Immature natural killer cell (primary cell): Measurements from ENCODE around the gene OSBPL9. TPM values are rescaled to one million over a fixed set of nuclear protein-coding genes. Genes with fewer than 3 reads are reported as not detected.

Experiments used
- DNase-seq, 3 donors: peaks; one replicate each; pipeline ENCODE4 v3.0.0; 2022; ENCODE audit warnings: mixed read lengths in 1 of 3
- H3K27ac Mint-ChIP-seq, 6 donors: one replicate each; pipeline ENCODE4 v1.8.0; 2020; ENCODE audit warnings: mixed read lengths in 6 of 6, mild to moderate bottlenecking in 5 of 6, inconsistent platforms in 4 of 6, moderate library complexity in 3 of 6
- H3K27me3 Mint-ChIP-seq, 3 donors: one replicate each; pipeline ENCODE4 v1.8.0; 2020 to 2021; ENCODE audit warnings: low read depth in 3 of 3, mild to moderate bottlenecking in 3 of 3, mixed read lengths in 3 of 3, moderate library complexity in 3 of 3, inconsistent platforms in 1 of 3
- H3K36me3 Mint-ChIP-seq, 3 donors: one replicate each; pipeline ENCODE4 v1.8.0; 2020; ENCODE audit warnings: mixed read lengths in 3 of 3, inconsistent platforms in 2 of 3, mild to moderate bottlenecking in 2 of 3
- H3K4me1 Mint-ChIP-seq, 2 donors: one replicate each; pipeline ENCODE4 v1.8.0; 2020; ENCODE audit warnings: inconsistent platforms in 2 of 2, mild to moderate bottlenecking in 2 of 2, mixed read lengths in 2 of 2, moderate library complexity in 1 of 2
- H3K4me3 Mint-ChIP-seq, 5 donors: one replicate each; pipeline ENCODE4 v1.8.0; 2020; ENCODE audit warnings: mild to moderate bottlenecking in 5 of 5, mixed read lengths in 5 of 5, inconsistent platforms in 3 of 5, moderate library complexity in 3 of 5
- H3K9me3 Mint-ChIP-seq, 6 donors: one replicate each; pipeline ENCODE4 v1.8.0; 2020; ENCODE audit warnings: mild to moderate bottlenecking in 6 of 6, mixed read lengths in 6 of 6, inconsistent platforms in 4 of 6, moderate library complexity in 3 of 6
- polyA plus RNA-seq, 3 donors: library from polyadenylated mRNA; unstranded; fragments of 300-500 nt; fragmentation: Illumina TruSeq; gene quantifications; one replicate each; pipeline ENCODE4 v1.2.3, GENCODE V29; 2021

Gene OSBPL9
- polyA plus RNA-seq, 3 donors from 2014 or later, result 26.1 to 38.5 (median 38.2) TPM

GRCh38 chr1:51738681-51739080, 121.8 kb downstream of the OSBPL9 start:
- Mint-ChIP-seq H3K27me3 (peaks cover 0 to 1% (median 0%) of the 10 kb centered on the region in 3 donors), H3K27ac (no peak overlapping the region), H3K4me1 (peaks cover 10 to 17% of the 10 kb centered on the region in 2 donors), H3K4me3 (no peak overlapping the region), H3K9me3 (no peaks in the 10 kb centered on the region), H3K36me3 (peaks cover 0 to 4% (median 0%) of the 10 kb centered on the region in 3 donors)
- DNase-seq, result no peak

GRCh38 chr1:51740652-51741051, 123.8 kb downstream of the OSBPL9 start:
- H3K27me3 Mint-ChIP-seq, result no peaks in the 10 kb centered on the region
- no peak overlapping the region for H3K27ac Mint-ChIP-seq
- H3K36me3 Mint-ChIP-seq, result peaks cover 0 to 4% (median 0%) of the 10 kb centered on the region in 3 donors
- no peak overlapping the region for H3K4me3 Mint-ChIP-seq
- DNase-seq, result no peak
- no peaks in the 10 kb centered on the region for H3K9me3 Mint-ChIP-seq
- peaks cover 9 to 20% of the 10 kb centered on the region in 2 donors for H3K4me1 Mint-ChIP-seq

GRCh38 chr1:51741121-51741681, 124.3 kb downstream of the OSBPL9 start:
- no peak for DNase-seq
- Mint-ChIP-seq H3K27ac (peak overlapping the region in 1 of 6 donors; percentile 67), H3K36me3 (peaks cover 0 to 4% (median 0%) of the 10 kb centered on the region in 3 donors), H3K9me3 (no peaks in the 10 kb centered on the region), H3K4me1 (peaks cover 9 to 17% of the 10 kb centered on the region in 2 donors), H3K27me3 (no peaks in the 10 kb centered on the region), H3K4me3 (no peak overlapping the region)

- Mint-ChIP-seq H3K27me3 (no peaks in the 10 kb centered on the region), H3K27ac (no peak overlapping the region), H3K4me1 (peaks cover 7 to 12% of the 10 kb centered on the region in 2 donors), H3K4me3 (no peak overlapping the region), H3K9me3 (no peaks in the 10 kb centered on the region), H3K36me3 (peaks cover 0 to 4% (median 3%) of the 10 kb centered on the region in 3 donors)
- no peak for DNase-seq
Observed at GRCh38 chr1:51744506-51745303, 127.8 kb downstream of the OSBPL9 start.

GRCh38 chr1:51745304-51745570, 128.3 kb downstream of the OSBPL9 start:
- Mint-ChIP-seq H3K4me1 (peaks cover 7 to 12% of the 10 kb centered on the region in 2 donors), H3K4me3 (no peak overlapping the region), H3K27me3 (no peaks in the 10 kb centered on the region), H3K9me3 (no peaks in the 10 kb centered on the region), H3K36me3 (peaks cover 0 to 4% (median 3%) of the 10 kb centered on the region in 3 donors), H3K27ac (no peak overlapping the region)
- DNase-seq, result no peak

- Mint-ChIP-seq H3K36me3 (peaks cover 12 to 23% (median 20%) of the 10 kb centered on the region in 3 donors), H3K4me3 (no peak overlapping the region), H3K27me3 (no peaks in the 10 kb centered on the region), H3K9me3 (no peaks in the 10 kb centered on the region), H3K27ac (no peak overlapping the region), H3K4me1 (peaks cover 7 to 15% of the 10 kb centered on the region in 2 donors)
- DNase-seq, result no peak
Observed at GRCh38 chr1:51749151-51749550, 132.3 kb downstream of the OSBPL9 start.

GRCh38 chr1:51750218-51750617, 133.3 kb downstream of the OSBPL9 start:
- no peaks in the 10 kb centered on the region for H3K9me3 Mint-ChIP-seq
- no peak overlapping the region for H3K4me3 Mint-ChIP-seq
- no peak overlapping the region for H3K27ac Mint-ChIP-seq
- peaks cover 0 to 2% (median 0%) of the 10 kb centered on the region in 3 donors for H3K27me3 Mint-ChIP-seq
- peaks cover 12 to 28% (median 28%) of the 10 kb centered on the region in 3 donors for H3K36me3 Mint-ChIP-seq
- no peak for DNase-seq
- H3K4me1 Mint-ChIP-seq, result peaks cover 0 to 5% of the 10 kb centered on the region in 2 donors

GRCh38 chr1:51750729-51751128, 133.8 kb downstream of the OSBPL9 start:
- Mint-ChIP-seq H3K27me3 (peaks cover 0 to 2% (median 0%) of the 10 kb centered on the region in 3 donors), H3K9me3 (no peaks in the 10 kb centered on the region), H3K36me3 (peaks cover 12 to 29% (median 28%) of the 10 kb centered on the region in 3 donors), H3K4me1 (peaks cover 0 to 4% of the 10 kb centered on the region in 2 donors), H3K4me3 (no peak overlapping the region), H3K27ac (no peak overlapping the region)
- no peak for DNase-seq

- no peak for DNase-seq
- Mint-ChIP-seq H3K27me3 (peaks cover 0 to 2% (median 0%) of the 10 kb centered on the region in 3 donors), H3K36me3 (peaks cover 12 to 33% (median 27%) of the 10 kb centered on the region in 3 donors), H3K9me3 (no peaks in the 10 kb centered on the region), H3K27ac (no peak overlapping the region), H3K4me3 (no peak overlapping the region), H3K4me1 (peaks cover 0 to 4% of the 10 kb centered on the region in 2 donors)
Observed at GRCh38 chr1:51752073-51752948, 135.4 kb downstream of the OSBPL9 start.

- peaks cover 0 to 2% (median 0%) of the 10 kb centered on the region in 3 donors for H3K27me3 Mint-ChIP-seq
- H3K9me3 Mint-ChIP-seq, result no peaks in the 10 kb centered on the region
- DNase-seq, result no peak
- H3K4me3 Mint-ChIP-seq, result no peak overlapping the region
- no peak overlapping the region for H3K27ac Mint-ChIP-seq
- H3K36me3 Mint-ChIP-seq, result peaks cover 12 to 33% (median 24%) of the 10 kb centered on the region in 3 donors
- peaks cover 0 to 4% of the 10 kb centered on the region in 2 donors for H3K4me1 Mint-ChIP-seq
Observed at GRCh38 chr1:51753969-51754368, 137.1 kb downstream of the OSBPL9 start.

- Mint-ChIP-seq H3K9me3 (no peaks in the 10 kb centered on the region), H3K27ac (no peak overlapping the region), H3K36me3 (peaks cover 12 to 35% (median 24%) of the 10 kb centered on the region in 3 donors), H3K4me3 (no peak overlapping the region), H3K4me1 (peaks cover 0 to 4% of the 10 kb centered on the region in 2 donors), H3K27me3 (peaks cover 0 to 2% (median 0%) of the 10 kb centered on the region in 3 donors)
- no peak for DNase-seq
Observed at GRCh38 chr1:51754666-51755065, 137.8 kb downstream of the OSBPL9 start.

GRCh38 chr1:51755437-51755836, 138.5 kb downstream of the OSBPL9 start:
- DNase-seq, result no peak
- peaks cover 12 to 38% (median 24%) of the 10 kb centered on the region in 3 donors for H3K36me3 Mint-ChIP-seq
- no peak overlapping the region for H3K4me3 Mint-ChIP-seq
- H3K27me3 Mint-ChIP-seq, result peaks cover 0 to 2% (median 0%) of the 10 kb centered on the region in 3 donors
- no peak overlapping the region for H3K27ac Mint-ChIP-seq
- H3K9me3 Mint-ChIP-seq, result no peaks in the 10 kb centered on the region
- H3K4me1 Mint-ChIP-seq, result peaks cover 0 to 4% of the 10 kb centered on the region in 2 donors

GRCh38 chr1:51756290-51756689, 139.4 kb downstream of the OSBPL9 start:
- peaks cover 0 to 2% (median 0%) of the 10 kb centered on the region in 3 donors for H3K27me3 Mint-ChIP-seq
- no peak overlapping the region for H3K27ac Mint-ChIP-seq
- H3K36me3 Mint-ChIP-seq, result peaks cover 12 to 36% (median 23%) of the 10 kb centered on the region in 3 donors

More at GRCh38 chr1:51756290-51756689, 139.4 kb downstream of the OSBPL9 start:
- H3K9me3 Mint-ChIP-seq, result no peaks in the 10 kb centered on the region
- peaks cover under 1 to 10% of the 10 kb centered on the region in 2 donors for H3K4me1 Mint-ChIP-seq
- DNase-seq, result no peak
- H3K4me3 Mint-ChIP-seq, result no peak overlapping the region
